CD14-positive monocyte (primary cell): Measurements from ENCODE around the gene RNF217. TPM values are rescaled to one million over a fixed set of nuclear protein-coding genes. Genes with fewer than 3 reads are reported as not detected.

Experiments
- DNase-seq, 3 donors: peaks; one replicate each; pipeline ENCODE4 v3.0.0-alpha.2; 2011 to 2022
- H2AFZ ChIP-seq: 2 replicates; pipeline ENCODE4 v1.6.0; 2012; ENCODE audit warnings: mild to moderate bottlenecking, low read depth, low read length, inconsistent platforms; ENCODE audit not compliant: insufficient read depth, poor library complexity, severe bottlenecking
- H3K27ac ChIP-seq, 2 donors: 1 replicate in 1 of 2; 2 replicates in 1 of 2; pipeline ENCODE4 v1.5.1; 2012 to 2013; ENCODE audit warnings: low read length in 2 of 2, control low read depth in 1 of 2, inconsistent platforms in 1 of 2, low read depth in 1 of 2, mild to moderate bottlenecking in 1 of 2
- H3K27me3 ChIP-seq, 2 donors: one replicate each; pipeline versions ENCODE4 v1.6.0 to v1.6.1; 2011 to 2013; ENCODE audit warnings: low read length in 2 of 2; ENCODE audit not compliant: control insufficient read depth in 2 of 2, insufficient read depth in 2 of 2
- H3K36me3 ChIP-seq, 2 donors: replicated peaks in 1 of 2; 1 replicate in 1 of 2; 2 replicates in 1 of 2; pipeline versions ENCODE4 v1.5.1 to v1.6.1; 2012 to 2013; ENCODE audit warnings: low read length in 2 of 2, control low read depth in 1 of 2, inconsistent platforms in 1 of 2, mild to moderate bottlenecking in 1 of 2; ENCODE audit not compliant: insufficient read depth in 2 of 2, control insufficient read depth in 1 of 2
- H3K4me1 ChIP-seq, 2 donors: 1 replicate in 1 of 2; 2 replicates in 1 of 2; pipeline versions ENCODE4 v1.5.1 to v1.6.1; 2012 to 2013; ENCODE audit warnings: low read length in 2 of 2, control low read depth in 1 of 2, inconsistent platforms in 1 of 2, mild to moderate bottlenecking in 1 of 2, moderate library complexity in 1 of 2; ENCODE audit not compliant: insufficient read depth in 2 of 2, control insufficient read depth in 1 of 2
- H3K4me2 ChIP-seq: replicated peaks from 2 replicates; pipeline ENCODE3; 2012; ENCODE audit warnings: low read length, moderate library complexity, mild to moderate bottlenecking; ENCODE audit not compliant: poor library complexity, severe bottlenecking; ENCODE audit errors: extremely low read depth
- H3K4me3 ChIP-seq, 3 experiments: fragments of 200-600 bp in 1 of 3; sonication (generic) in 1 of 3; replicated peaks in 1 of 3; 1 replicate in 2 of 3; 2 replicates in 1 of 3; pipeline ENCODE4 v1.5.1; 2011 to 2013; ENCODE audit warnings: low read length in 3 of 3, mild to moderate bottlenecking in 3 of 3, control low read depth in 2 of 3, low read depth in 2 of 3, inconsistent platforms in 1 of 3, moderate library complexity in 1 of 3
- H3K79me2 ChIP-seq: 2 replicates; pipeline ENCODE4 v1.6.0; 2012; ENCODE audit warnings: mild to moderate bottlenecking, control low read depth, inconsistent platforms, low read length, moderate library complexity; ENCODE audit not compliant: insufficient read depth
- H3K9ac ChIP-seq: 2 replicates; pipeline ENCODE4 v1.6.0; 2017; ENCODE audit warnings: low read length, mild to moderate bottlenecking; ENCODE audit not compliant: insufficient read depth, poor library complexity, severe bottlenecking
- H3K9me3 ChIP-seq, 2 donors: replicated peaks in 1 of 2; 1 replicate in 1 of 2; 2 replicates in 1 of 2; pipeline versions ENCODE4 v1.5.1 to v1.6.1; 2012 to 2013; ENCODE audit warnings: low read length in 2 of 2, control low read depth in 1 of 2; ENCODE audit not compliant: control insufficient read depth in 1 of 2, insufficient read depth in 1 of 2
- H4K20me1 ChIP-seq: 2 replicates; pipeline ENCODE4 v1.6.0; 2012; ENCODE audit warnings: mild to moderate bottlenecking, low read length, control low read depth, moderate library complexity; ENCODE audit not compliant: insufficient read depth
- H3K27ac Mint-ChIP-seq, 7 donors: one replicate each; pipeline ENCODE4 v1.8.0; 2020; ENCODE audit warnings: mild to moderate bottlenecking in 7 of 7, mixed read lengths in 7 of 7, moderate library complexity in 6 of 7, inconsistent platforms in 2 of 7
- H3K27me3 Mint-ChIP-seq, 3 donors: one replicate each; pipeline ENCODE4 v1.8.0; 2021 to 2022; ENCODE audit warnings: low read depth in 3 of 3, mild to moderate bottlenecking in 3 of 3, mixed read lengths in 3 of 3, moderate library complexity in 3 of 3, inconsistent platforms in 1 of 3
- H3K36me3 Mint-ChIP-seq, 2 donors: one replicate each; pipeline ENCODE4 v1.8.0; 2020; ENCODE audit warnings: mixed read lengths in 2 of 2, inconsistent platforms in 1 of 2, mild to moderate bottlenecking in 1 of 2
- H3K4me1 Mint-ChIP-seq: one replicate; pipeline ENCODE4 v1.8.0; 2020; ENCODE audit warnings: mild to moderate bottlenecking, mixed read lengths
- H3K4me3 Mint-ChIP-seq, 2 donors: one replicate each; pipeline ENCODE4 v1.8.0; 2020; ENCODE audit warnings: mild to moderate bottlenecking in 2 of 2, mixed read lengths in 2 of 2, moderate library complexity in 1 of 2
- H3K9me3 Mint-ChIP-seq, 7 donors: one replicate each; pipeline ENCODE4 v1.8.0; 2020 to 2022; ENCODE audit warnings: mixed read lengths in 7 of 7, mild to moderate bottlenecking in 6 of 7, moderate library complexity in 6 of 7, inconsistent platforms in 2 of 7
- CTCF ChIP-seq: fragments of 200-600 bp; IDR thresholded peaks from one replicate; pipeline ENCODE4 v1.8.0; 2022; ENCODE audit warnings: antibody characterized with exemption, mild to moderate bottlenecking
- WGBS: methylation state at CpG from one replicate; pipeline ENCODE4 v1.1.5; 2013; ENCODE audit warnings: missing lambda C conversion rate; ENCODE audit not compliant: insufficient coverage; 5-methylcytosine and 5-hydroxymethylcytosine counted together
- intact Hi-C, 2 donors: fragments of 100-400 bp; cut with micrococcal nuclease; formaldehyde crosslinking; loops; one replicate each; pipeline versions ENCODE4 v1.15.0 to v1.15.1; 2023
- polyA plus RNA-seq, 3 donors: library from polyadenylated mRNA; depleted of rRNA in 1 of 3; unstranded in 2 of 3; stranded (reverse) in 1 of 3; fragments of 300-500 nt in 2 of 3; fragments of >200 nt in 1 of 3; fragmentation: Illumina TruSeq in 2 of 3; gene quantifications; 1 replicate in 2 of 3; 2 replicates in 1 of 3; pipeline ENCODE4 v1.2.3, GENCODE V29; 2012 to 2021

Gene RNF217
- polyA plus RNA-seq, 3 donors = 2.2 to 11.6 (median 3.3) TPM

GRCh38 chr6:125018136-125018535 is 55.9 kb downstream of the RNF217 start:
- no peak overlapping the region for H3K27ac Mint-ChIP-seq
- Histone ChIP-seq H3K4me2 (no peak overlapping the region), H3K4me3 (no peak overlapping the region), H3K9ac (no peak overlapping the region), H3K36me3 (no peaks in the 10 kb centered on the region), H3K27me3 (no peaks in the 10 kb centered on the region), H3K4me1 (no peaks in the 10 kb centered on the region), H3K79me2 (no peaks in the 10 kb centered on the region), H3K9me3 (no peaks in the 10 kb centered on the region), H3K27ac (no peak overlapping the region), H2AFZ (no peak overlapping the region), H4K20me1 (no peaks in the 10 kb centered on the region)
- H3K4me3 Mint-ChIP-seq = no peak overlapping the region
- no peaks in the 10 kb centered on the region for H3K27me3 Mint-ChIP-seq
- TF ChIP-seq CTCF = no peak
- peaks cover 0 to 13% of the 10 kb centered on the region in 2 donors for H3K36me3 Mint-ChIP-seq
- DNase-seq = no peak
- peaks cover 12% of the 10 kb centered on the region for H3K4me1 Mint-ChIP-seq
- intact Hi-C loops = no loop called here
- H3K9me3 Mint-ChIP-seq = no peaks in the 10 kb centered on the region

- H3K4me1 ChIP-seq = no peaks in the 10 kb centered on the region
- no peaks in the 10 kb centered on the region for H3K9me3 ChIP-seq
- TF ChIP-seq CTCF = no peak
- H3K4me2 ChIP-seq = no peak overlapping the region
- intact Hi-C loops = no loop called here
- no peak overlapping the region for H2AFZ ChIP-seq
- no peak overlapping the region for H3K27ac ChIP-seq
- Mint-ChIP-seq H3K27me3 (no peaks in the 10 kb centered on the region), H3K4me1 (peaks cover 6% of the 10 kb centered on the region), H3K9me3 (no peaks in the 10 kb centered on the region), H3K36me3 (peaks cover 0 to 13% of the 10 kb centered on the region in 2 donors), H3K27ac (no peak overlapping the region), H3K4me3 (no peak overlapping the region)
- no peaks in the 10 kb centered on the region for H3K27me3 ChIP-seq
- H3K79me2 ChIP-seq = no peaks in the 10 kb centered on the region
- no peak overlapping the region for H3K4me3 ChIP-seq
- H3K9ac ChIP-seq = no peak overlapping the region
- WGBS = 86% methylated on average over 1 of the region's 2 CpGs
- DNase-seq = no peak
- no peaks in the 10 kb centered on the region for H4K20me1 ChIP-seq
- H3K36me3 ChIP-seq = no peaks in the 10 kb centered on the region
Measured at GRCh38 chr6:125019281-125019680, 57.0 kb downstream of the RNF217 start.
